NCI-H2029 treated with DMSO at 0.1 percent for 48 hours (cell line): ENCODE data around the gene UNC13A.
A peak's percentile ranks its signal among the peaks of the same experiment; 100 is the strongest.

Experiments used
- DNase-seq: peaks from one replicate; lab custom pipeline; 2025; lab: John Stamatoyannopoulos, UW

Gene UNC13A

GRCh38 chr19:17706750-17707181 lies 18.6 kb upstream of the UNC13A start:
- no peak for DNase-seq

- DNase-seq: no peak
Measured at GRCh38 chr19:17703824-17704463, 15.8 kb upstream of the UNC13A start.

- DNase-seq: no peak
Measured at GRCh38 chr19:17695198-17695597, 7.0 kb upstream of the UNC13A start.

- no peak for DNase-seq
Measured at GRCh38 chr19:17692566-17692965, 4.4 kb upstream of the UNC13A start.

GRCh38 chr19:17688853-17689595 lies 870 bp upstream of the UNC13A start:
- no peak for DNase-seq

GRCh38 chr19:17687141-17687856 lies 855 bp downstream of the UNC13A start:
- DNase-seq: no peak

GRCh38 chr19:17686592-17687024 lies 1.5 kb downstream of the UNC13A start:
- DNase-seq: peak; percentile 21

- DNase-seq: no peak
Measured at GRCh38 chr19:17686023-17686521, 2.1 kb downstream of the UNC13A start.

GRCh38 chr19:17685451-17686022 lies 2.6 kb downstream of the UNC13A start:
- no peak for DNase-seq

- no peak for DNase-seq
Measured at GRCh38 chr19:17684256-17684655, 3.9 kb downstream of the UNC13A start.

- no peak for DNase-seq
Measured at GRCh38 chr19:17683078-17683477, 5.1 kb downstream of the UNC13A start.

GRCh38 chr19:17682273-17682672 lies 5.9 kb downstream of the UNC13A start:
- no peak for DNase-seq

- DNase-seq: no peak
Measured at GRCh38 chr19:17681505-17682125, 6.5 kb downstream of the UNC13A start.

GRCh38 chr19:17680230-17680722 lies 7.9 kb downstream of the UNC13A start:
- DNase-seq: no peak

- no peak for DNase-seq
Measured at GRCh38 chr19:17679526-17680229, 8.5 kb downstream of the UNC13A start.

GRCh38 chr19:17678836-17679235 lies 9.3 kb downstream of the UNC13A start:
- DNase-seq: no peak

- DNase-seq: no peak
Measured at GRCh38 chr19:17677002-17677401, 11.2 kb downstream of the UNC13A start.

- DNase-seq: no peak
Measured at GRCh38 chr19:17676295-17676694, 11.9 kb downstream of the UNC13A start.

GRCh38 chr19:17673937-17674799 lies 14.0 kb downstream of the UNC13A start:
- DNase-seq: no peak

GRCh38 chr19:17671906-17672305 lies 16.2 kb downstream of the UNC13A start:
- DNase-seq: no peak
